Measurements from ENCODE around the gene GAPDHS.

GRCh38 chr19:35540356-35540927 is 7.2 kb downstream of the GAPDHS start:
- TF ChIP-seq POLR2A (IDR thresholded peaks at IDR 0.05) (no peak), CTCF (IDR thresholded peaks at IDR 0.05) (no peak)

Measured in right lobe of liver (tissue), 4 donors.